ENCODE results near the gene SLC1A3.

SLC1A3 gene

DNA sequence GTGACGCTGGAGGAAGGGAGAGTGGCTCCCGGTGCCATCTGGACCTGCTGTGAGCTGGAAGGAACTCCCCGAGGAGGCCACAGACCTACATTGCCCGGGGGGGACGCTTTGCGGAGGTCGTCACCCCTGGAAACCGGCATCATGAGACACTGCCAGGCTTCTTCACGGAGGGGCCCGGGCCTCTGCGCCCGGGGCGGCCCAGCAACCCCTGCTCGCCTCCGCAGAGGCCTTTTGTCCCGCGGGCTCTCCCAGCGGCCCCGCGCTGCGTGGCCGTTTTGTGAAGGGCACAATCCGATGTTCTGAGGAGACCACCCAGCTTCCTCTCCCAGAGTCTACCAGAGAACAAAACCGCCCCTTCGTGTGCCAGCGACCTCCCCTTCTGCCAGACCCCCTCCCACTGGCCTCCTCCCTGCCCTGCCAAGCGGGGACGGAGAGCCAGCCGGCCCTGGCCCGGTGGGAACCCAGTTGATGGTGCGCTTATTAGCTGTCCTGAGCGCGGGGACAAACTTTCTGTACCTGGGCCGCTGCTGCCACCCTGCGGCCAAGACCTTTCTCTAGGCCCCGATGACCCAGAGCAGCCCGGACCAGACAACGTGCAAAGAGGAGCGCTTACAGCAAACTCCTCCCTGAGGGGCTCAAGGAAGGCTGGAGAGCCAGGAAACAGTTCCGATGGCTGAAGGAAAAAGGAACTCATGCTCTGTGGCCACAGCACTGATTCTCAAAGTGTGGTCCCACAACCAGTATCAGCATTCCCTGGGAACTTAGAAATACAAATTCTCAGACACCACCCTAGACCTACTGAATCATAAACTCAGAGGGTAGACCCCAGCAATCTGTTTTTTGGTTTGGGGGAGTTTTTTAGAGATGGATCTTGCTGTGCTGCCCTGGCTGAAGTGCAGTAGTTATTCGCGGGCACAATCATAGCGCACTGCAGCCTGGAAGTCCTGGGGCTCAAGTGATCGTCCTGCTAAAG, 86.7 kb downstream of the SLC1A3 start:
- H3K36me3 ChIP-seq (ENCODE audit: insufficient read depth, low read length), result no peaks in the 10 kb centered on the region
- H3K27me3 ChIP-seq (ENCODE audit: control insufficient read depth, insufficient read depth, low read length), result no peaks in the 10 kb centered on the region
- peak overlapping the region; percentile 65 for H3K9ac ChIP-seq (ENCODE audit: low read depth, low read length)
- H3K4me1 ChIP-seq (ENCODE audit: control insufficient read depth, insufficient read depth, low read length), result peaks cover 34% of the 10 kb centered on the region
- peak overlapping the region; percentile 88 for H3K4me2 ChIP-seq (ENCODE audit: low read length)
- H3K9me3 ChIP-seq (replicated peaks; ENCODE audit: low read length), result no peaks in the 10 kb centered on the region
- peak overlapping the region; percentile 65 for H3K4me3 ChIP-seq (ENCODE audit: low read length)

DNA sequence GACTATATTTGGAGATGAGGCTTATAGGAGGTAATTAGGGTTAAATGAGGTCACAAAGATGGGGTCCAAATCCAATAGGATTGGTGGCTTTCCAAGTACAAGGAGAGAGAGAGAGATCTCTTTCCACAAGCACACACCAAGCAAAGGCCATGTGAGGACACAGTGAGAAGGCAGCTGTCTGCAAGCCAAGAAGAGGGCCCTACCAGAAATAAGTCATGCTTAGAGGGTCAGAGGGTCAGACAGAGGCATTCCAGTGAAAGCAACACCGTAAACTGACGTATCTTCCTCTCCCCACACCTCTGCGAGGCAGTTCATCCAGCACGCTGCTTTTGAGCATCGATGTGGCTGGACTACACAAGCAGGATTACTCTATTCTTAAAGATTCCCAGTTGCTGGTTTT, 87.9 kb downstream of the SLC1A3 start:
- Histone ChIP-seq H3K4me2 (ENCODE audit: low read length) (no peak overlapping the region), H3K4me1 (ENCODE audit: control insufficient read depth, insufficient read depth, low read length) (peaks cover 30% of the 10 kb centered on the region), H3K4me3 (ENCODE audit: low read length) (no peak overlapping the region), H3K9me3 (replicated peaks; ENCODE audit: low read length) (no peaks in the 10 kb centered on the region), H3K27me3 (ENCODE audit: control insufficient read depth, insufficient read depth, low read length) (peaks cover 6% of the 10 kb centered on the region), H3K9ac (ENCODE audit: low read depth, low read length) (no peak overlapping the region), H3K36me3 (ENCODE audit: insufficient read depth, low read length) (no peaks in the 10 kb centered on the region)

DNA sequence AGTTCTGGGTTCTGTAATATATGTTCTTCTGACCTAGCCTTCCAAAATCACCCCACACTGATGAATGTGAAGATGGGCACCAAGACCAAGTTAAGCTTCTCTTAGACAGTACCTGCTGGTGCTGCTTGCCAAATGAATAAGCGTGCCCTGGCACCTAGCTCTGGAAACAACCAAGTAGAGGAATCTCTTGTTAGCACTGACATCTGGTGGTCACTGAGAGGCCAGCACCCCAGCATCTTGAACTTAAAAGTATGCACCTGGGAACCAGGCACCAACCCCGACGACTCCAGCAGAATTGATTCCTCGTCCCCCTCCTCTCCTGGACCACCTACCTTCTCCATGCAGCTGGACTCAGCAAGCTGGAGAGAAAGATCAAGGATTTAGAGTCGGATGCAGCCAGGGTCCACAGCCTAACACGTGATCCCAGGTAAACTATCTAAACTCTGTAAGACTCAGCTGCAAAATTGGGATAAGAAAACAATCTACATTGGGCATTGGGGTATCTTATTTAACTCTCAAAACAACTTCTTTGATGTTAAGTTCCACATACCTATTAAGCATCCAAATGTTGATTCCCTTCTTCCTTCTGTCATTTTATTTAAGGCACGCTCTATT, 89.8 kb downstream of the SLC1A3 start:
- H3K4me1 ChIP-seq (ENCODE audit: control insufficient read depth, insufficient read depth, low read length), result peaks cover 20% of the 10 kb centered on the region
- H3K27me3 ChIP-seq (ENCODE audit: control insufficient read depth, insufficient read depth, low read length), result peaks cover 11% of the 10 kb centered on the region
- no peaks in the 10 kb centered on the region for H3K36me3 ChIP-seq (ENCODE audit: insufficient read depth, low read length)
- no peak overlapping the region for H3K4me3 ChIP-seq (ENCODE audit: low read length)
- no peak overlapping the region for H3K4me2 ChIP-seq (ENCODE audit: low read length)
- H3K9ac ChIP-seq (ENCODE audit: low read depth, low read length), result no peak overlapping the region
- H3K9me3 ChIP-seq (replicated peaks; ENCODE audit: low read length), result no peaks in the 10 kb centered on the region

DNA sequence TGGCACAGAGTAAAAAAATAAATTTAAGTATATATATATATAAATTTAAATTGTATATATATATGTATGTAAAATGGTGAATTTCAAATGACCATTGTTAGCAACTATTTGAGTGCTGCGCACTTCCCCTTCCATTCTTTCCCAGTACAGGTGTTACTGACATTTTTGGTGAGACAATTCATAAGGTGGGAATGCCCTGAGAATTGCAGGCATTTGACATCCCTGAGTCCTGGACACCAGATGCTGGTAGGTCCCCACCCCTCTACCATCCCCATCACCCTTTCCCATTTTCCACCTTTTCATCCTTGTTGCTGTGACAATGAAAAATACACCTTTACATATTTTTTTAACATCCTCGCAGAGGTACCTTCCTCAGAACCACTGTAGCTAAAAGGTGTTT, 91.6 kb downstream of the SLC1A3 start:
- Histone ChIP-seq H3K27me3 (ENCODE audit: control insufficient read depth, insufficient read depth, low read length) (peaks cover 28% of the 10 kb centered on the region), H3K4me3 (ENCODE audit: low read length) (no peak overlapping the region), H3K4me2 (ENCODE audit: low read length) (no peak overlapping the region), H3K9me3 (replicated peaks; ENCODE audit: low read length) (no peaks in the 10 kb centered on the region), H3K9ac (ENCODE audit: low read depth, low read length) (no peak overlapping the region), H3K36me3 (ENCODE audit: insufficient read depth, low read length) (no peaks in the 10 kb centered on the region), H3K4me1 (ENCODE audit: control insufficient read depth, insufficient read depth, low read length) (peaks cover 4% of the 10 kb centered on the region)

DNA sequence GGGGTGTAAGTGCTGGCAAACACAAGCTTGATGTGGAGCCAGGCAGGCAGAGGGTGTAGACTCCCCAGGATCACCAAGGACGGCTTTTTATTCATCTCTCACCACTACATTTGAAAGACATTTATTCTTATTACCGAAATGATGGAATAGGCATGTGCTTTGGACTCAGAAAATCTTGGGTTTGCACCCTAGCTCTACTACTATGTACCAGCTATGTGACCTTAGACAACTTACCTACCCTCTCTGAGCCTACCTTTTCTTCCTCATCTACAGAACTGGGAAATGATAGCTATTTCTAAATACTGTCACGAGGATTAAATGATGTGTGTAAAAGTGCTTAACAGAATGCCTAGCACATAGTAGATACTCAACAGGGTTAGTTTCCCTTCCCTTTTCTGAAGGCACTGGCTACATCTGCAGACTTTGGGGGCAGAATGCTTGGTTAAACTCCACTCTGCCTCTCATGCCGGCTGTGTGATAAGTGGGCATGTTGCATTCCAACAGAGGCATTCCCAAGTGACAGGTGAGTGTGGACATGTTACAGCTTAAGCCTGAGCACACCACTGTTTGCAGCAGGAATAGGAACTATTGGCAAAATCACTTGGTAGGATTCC, 94.8 kb downstream of the SLC1A3 start:
- Histone ChIP-seq H3K27me3 (ENCODE audit: control insufficient read depth, insufficient read depth, low read length) (peaks cover 56% of the 10 kb centered on the region), H3K36me3 (ENCODE audit: insufficient read depth, low read length) (no peaks in the 10 kb centered on the region), H3K4me3 (ENCODE audit: low read length) (no peak overlapping the region), H3K9me3 (replicated peaks; ENCODE audit: low read length) (no peaks in the 10 kb centered on the region), H3K4me1 (ENCODE audit: control insufficient read depth, insufficient read depth, low read length) (no peaks in the 10 kb centered on the region), H3K9ac (ENCODE audit: low read depth, low read length) (no peak overlapping the region), H3K4me2 (ENCODE audit: low read length) (no peak overlapping the region)

DNA sequence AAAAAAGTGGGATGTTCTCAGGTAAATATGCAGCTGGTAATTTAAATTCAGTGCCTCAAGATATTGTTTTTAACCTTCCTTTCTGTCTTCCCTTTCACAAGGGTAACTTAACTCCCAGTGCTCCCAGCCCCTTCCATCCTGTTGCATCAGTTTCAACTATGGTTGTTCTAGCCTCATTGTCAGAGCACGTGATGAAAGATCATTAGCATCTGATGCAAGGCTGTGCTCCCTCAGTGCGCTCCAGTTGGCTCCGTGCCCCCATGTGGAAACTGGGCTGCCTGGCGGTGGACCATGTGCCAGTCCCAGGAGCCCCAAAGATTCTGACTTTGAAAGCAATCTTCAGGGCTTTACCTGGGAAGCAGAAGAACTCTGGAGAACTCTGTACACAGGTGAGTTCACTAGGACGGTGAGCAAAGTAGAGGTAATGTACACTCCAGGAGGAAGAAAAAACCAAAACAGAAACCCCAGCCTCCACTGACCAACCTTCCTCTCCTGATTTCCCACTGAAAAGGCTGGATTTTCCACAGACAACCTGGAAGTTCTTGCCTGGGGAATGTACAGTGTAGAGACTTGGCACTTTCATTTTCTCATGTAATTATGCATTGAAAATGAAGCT, 96.9 kb downstream of the SLC1A3 start:
- Histone ChIP-seq H3K4me1 (ENCODE audit: control insufficient read depth, insufficient read depth, low read length) (no peaks in the 10 kb centered on the region), H3K27me3 (ENCODE audit: control insufficient read depth, insufficient read depth, low read length) (peaks cover 67% of the 10 kb centered on the region), H3K4me3 (ENCODE audit: low read length) (no peak overlapping the region), H3K36me3 (ENCODE audit: insufficient read depth, low read length) (no peaks in the 10 kb centered on the region), H3K9me3 (replicated peaks; ENCODE audit: low read length) (no peaks in the 10 kb centered on the region), H3K4me2 (ENCODE audit: low read length) (no peak overlapping the region), H3K9ac (ENCODE audit: low read depth, low read length) (no peak overlapping the region)

DNA sequence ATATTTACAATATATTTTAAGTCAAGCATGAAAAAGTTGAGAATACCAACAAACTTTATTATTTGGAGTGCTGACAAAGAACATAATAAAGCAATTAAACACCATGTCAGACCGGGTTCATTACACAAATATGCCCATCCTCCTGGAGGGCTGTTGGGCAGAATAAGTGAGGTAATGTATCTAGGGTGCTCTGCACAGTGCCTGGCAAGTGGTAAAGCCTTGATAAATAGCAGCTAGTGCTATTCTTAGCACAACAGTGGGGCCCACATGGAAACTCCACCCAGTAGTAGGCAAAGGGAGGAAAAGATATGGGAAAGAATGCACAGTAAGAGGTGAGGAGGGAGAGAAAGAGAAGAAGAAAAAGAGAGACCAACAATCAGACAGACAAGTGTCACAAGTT, 97.7 kb downstream of the SLC1A3 start:
- Histone ChIP-seq H3K36me3 (ENCODE audit: insufficient read depth, low read length) (no peaks in the 10 kb centered on the region), H3K9ac (ENCODE audit: low read depth, low read length) (no peak overlapping the region), H3K4me1 (ENCODE audit: control insufficient read depth, insufficient read depth, low read length) (no peaks in the 10 kb centered on the region), H3K9me3 (replicated peaks; ENCODE audit: low read length) (no peaks in the 10 kb centered on the region), H3K4me2 (ENCODE audit: low read length) (no peak overlapping the region), H3K27me3 (ENCODE audit: control insufficient read depth, insufficient read depth, low read length) (peaks cover 65% of the 10 kb centered on the region), H3K4me3 (ENCODE audit: low read length) (no peak overlapping the region)

DNA sequence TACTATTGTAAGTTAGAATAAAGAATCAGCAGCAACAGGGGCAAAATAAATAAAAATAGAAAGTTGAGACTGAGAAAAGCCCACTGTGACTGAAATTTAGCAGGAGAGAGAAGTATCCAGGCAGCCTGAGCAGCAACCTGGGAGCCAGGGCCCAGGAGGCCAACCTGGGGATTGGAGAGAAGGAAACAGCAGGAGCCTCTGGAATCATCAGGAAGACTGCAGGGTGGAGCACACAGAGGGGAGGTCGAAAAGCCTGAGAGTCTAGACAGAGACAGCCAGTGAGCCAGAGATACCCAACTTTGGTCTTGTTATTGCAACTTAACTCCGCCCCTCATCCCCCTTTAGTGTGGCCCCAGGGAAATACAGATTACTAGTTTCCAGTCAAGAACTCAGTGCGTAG, 98.6 kb downstream of the SLC1A3 start:
- peaks cover 65% of the 10 kb centered on the region for H3K27me3 ChIP-seq (ENCODE audit: control insufficient read depth, insufficient read depth, low read length)
- H3K36me3 ChIP-seq (ENCODE audit: insufficient read depth, low read length), result no peaks in the 10 kb centered on the region
- H3K4me1 ChIP-seq (ENCODE audit: control insufficient read depth, insufficient read depth, low read length), result no peaks in the 10 kb centered on the region

DNA sequence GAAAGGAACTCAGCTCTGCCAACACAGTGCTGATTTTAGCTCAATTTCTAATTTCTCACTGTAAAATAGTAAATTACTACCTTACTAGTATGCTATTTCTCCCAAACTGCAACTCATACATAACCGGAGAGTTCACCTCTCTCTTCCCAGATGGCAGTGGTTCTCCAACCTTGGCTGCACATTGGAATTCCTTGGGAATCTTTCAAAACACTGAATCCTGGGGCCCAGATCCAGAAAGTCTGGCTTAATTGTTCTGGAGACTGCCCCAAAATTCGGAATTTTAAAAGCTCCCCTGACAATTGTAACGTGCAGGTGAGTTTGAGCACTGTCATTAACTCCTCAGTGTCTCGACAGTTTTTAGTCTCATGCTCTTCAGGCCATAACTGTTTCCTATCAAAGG, 100.3 kb downstream of the SLC1A3 start:
- no peak overlapping the region for H3K9ac ChIP-seq (ENCODE audit: low read depth, low read length)
- no peak overlapping the region for H3K4me3 ChIP-seq (ENCODE audit: low read length)
- H3K9me3 ChIP-seq (replicated peaks; ENCODE audit: low read length), result no peaks in the 10 kb centered on the region
- no peak overlapping the region for H3K4me2 ChIP-seq (ENCODE audit: low read length)
- no peaks in the 10 kb centered on the region for H3K4me1 ChIP-seq (ENCODE audit: control insufficient read depth, insufficient read depth, low read length)
- H3K36me3 ChIP-seq (ENCODE audit: insufficient read depth, low read length), result no peaks in the 10 kb centered on the region
- peaks cover 61% of the 10 kb centered on the region for H3K27me3 ChIP-seq (ENCODE audit: control insufficient read depth, insufficient read depth, low read length)

More for the DNA sequence above, 98.6 kb downstream of the SLC1A3 start:
- Histone ChIP-seq H3K4me2 (ENCODE audit: low read length) (no peak overlapping the region), H3K9me3 (replicated peaks; ENCODE audit: low read length) (no peaks in the 10 kb centered on the region), H3K9ac (ENCODE audit: low read depth, low read length) (no peak overlapping the region), H3K4me3 (ENCODE audit: low read length) (no peak overlapping the region)

DNA sequence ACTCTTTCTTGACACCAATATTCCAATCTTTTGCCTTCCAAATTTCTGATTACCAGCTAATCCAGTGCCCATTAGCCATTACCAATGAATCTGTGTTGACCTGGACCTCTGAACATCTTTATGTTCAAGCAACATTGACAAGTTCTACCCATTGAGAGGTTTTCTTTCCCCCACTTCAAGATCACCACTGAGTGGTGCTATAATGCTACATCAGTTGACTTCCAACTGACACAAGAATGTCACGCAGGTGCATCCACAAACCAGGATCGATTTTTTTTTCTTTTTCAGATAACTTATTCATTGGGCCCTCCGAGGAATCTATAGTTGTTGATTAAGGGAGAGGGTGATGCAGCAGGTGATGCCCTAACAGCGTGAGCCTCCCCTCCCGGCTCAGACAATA, 102.6 kb downstream of the SLC1A3 start:
- no peaks in the 10 kb centered on the region for H3K36me3 ChIP-seq (ENCODE audit: insufficient read depth, low read length)
- H3K4me3 ChIP-seq (ENCODE audit: low read length), result no peak overlapping the region
- H3K9ac ChIP-seq (ENCODE audit: low read depth, low read length), result no peak overlapping the region
- peaks cover 58% of the 10 kb centered on the region for H3K27me3 ChIP-seq (ENCODE audit: control insufficient read depth, insufficient read depth, low read length)
- H3K9me3 ChIP-seq (replicated peaks; ENCODE audit: low read length), result no peaks in the 10 kb centered on the region
- H3K4me2 ChIP-seq (ENCODE audit: low read length), result no peak overlapping the region
- H3K4me1 ChIP-seq (ENCODE audit: control insufficient read depth, insufficient read depth, low read length), result no peaks in the 10 kb centered on the region

DNA sequence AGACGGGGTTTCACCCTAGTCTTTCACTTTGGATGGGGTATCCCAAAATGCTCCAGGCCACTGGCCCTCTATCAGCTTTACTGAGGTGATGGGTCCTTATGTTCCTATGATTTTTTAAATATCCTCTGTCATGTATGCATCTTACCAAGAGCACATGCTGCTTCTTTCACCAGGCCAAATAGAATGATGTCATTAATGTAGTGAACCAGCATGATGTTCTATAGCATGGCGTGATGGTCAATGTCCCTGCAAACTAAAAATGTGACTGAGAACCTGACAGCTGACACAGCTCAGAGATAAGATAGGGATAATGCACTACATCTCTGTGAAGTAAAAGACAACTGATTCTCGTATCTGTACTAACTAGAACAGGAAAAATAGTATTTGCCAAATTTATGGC, 103.6 kb downstream of the SLC1A3 start:
- Histone ChIP-seq H3K36me3 (ENCODE audit: insufficient read depth, low read length) (no peaks in the 10 kb centered on the region), H3K9ac (ENCODE audit: low read depth, low read length) (no peak overlapping the region), H3K9me3 (replicated peaks; ENCODE audit: low read length) (no peaks in the 10 kb centered on the region), H3K4me3 (ENCODE audit: low read length) (no peak overlapping the region), H3K27me3 (ENCODE audit: control insufficient read depth, insufficient read depth, low read length) (peaks cover 48% of the 10 kb centered on the region), H3K4me1 (ENCODE audit: control insufficient read depth, insufficient read depth, low read length) (no peaks in the 10 kb centered on the region), H3K4me2 (ENCODE audit: low read length) (no peak overlapping the region)
